NCI-H2227 treated with DMSO at 0.1 percent for 48 hours (cell line): Measurements from ENCODE around the gene DDA1.
A peak's percentile ranks its signal among the peaks of the same experiment; 100 is the strongest.
"Not testable (repeated sequence)": the region's sequence is repeated elsewhere in the genome, so short reads cannot be mapped to it uniquely, and the experiment has no call there.

Experiments
- DNase-seq: peaks from one replicate; lab custom pipeline; 2025; lab: John Stamatoyannopoulos, UW

The DDA1 gene

DNA sequence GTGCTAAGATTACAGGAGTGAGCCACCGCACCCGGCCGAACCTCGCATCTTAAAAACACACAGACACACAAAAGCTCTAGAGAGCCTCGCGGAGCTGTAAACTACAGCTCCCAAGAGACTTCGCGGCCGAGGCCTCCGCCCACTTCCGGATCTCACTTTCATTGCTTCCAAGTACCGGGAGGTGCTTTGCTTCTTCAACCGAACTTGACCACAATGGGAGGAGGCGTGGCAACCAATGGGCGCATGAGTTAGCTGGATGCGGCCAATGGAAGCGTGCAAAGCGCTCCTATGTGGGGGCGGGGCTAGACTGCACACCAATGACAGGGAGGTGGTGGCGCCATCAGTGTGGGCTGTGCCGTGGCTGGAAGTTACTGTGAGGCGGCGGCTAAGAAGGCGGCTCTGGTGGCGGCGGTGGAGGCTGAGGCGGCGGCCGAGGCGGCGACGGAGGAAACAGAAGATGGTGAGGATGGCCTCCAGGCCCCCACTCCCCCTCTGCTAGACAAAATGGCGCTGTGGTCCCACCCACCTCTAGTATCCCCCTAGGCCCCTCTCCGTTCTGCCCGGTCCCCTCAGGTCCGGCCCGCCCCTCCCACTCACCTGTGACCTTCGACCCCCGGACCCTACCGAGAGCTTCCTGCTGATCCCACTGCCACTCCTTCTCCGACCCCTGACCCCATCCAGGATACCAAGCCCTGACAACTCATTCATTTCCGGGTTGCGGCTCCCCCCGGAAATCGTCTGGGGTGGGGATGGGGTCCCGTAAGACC lies at the start of gene DDA1:
DDA1 (plus strand) TSS at position 366 of the 767 bp plus-strand sequence; CDS start at position 458, 92 bp downstream.
- peak; percentile 94 for DNase-seq

DNA sequence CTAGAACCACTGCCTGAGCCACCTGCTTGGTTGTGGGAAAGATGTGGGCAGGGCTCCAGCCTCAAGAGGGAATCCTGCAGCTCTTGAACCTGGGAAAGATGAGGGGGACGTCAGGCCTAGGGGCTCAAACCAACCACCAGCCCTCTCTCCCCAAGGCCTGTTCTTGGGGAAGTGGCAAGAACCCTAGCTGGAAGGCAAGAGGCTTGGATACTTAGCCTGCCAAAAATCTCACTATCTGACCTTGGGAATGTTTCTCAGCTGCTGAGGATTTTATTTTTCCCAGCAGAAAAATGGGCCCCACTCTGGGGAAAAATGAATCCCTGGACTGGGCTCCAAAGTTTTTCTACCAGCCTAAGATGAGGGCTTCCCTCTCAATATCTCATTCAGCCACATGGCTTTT lies 49.4 kb upstream of the DDA1 start:
- DNase-seq: no peak

DNA sequence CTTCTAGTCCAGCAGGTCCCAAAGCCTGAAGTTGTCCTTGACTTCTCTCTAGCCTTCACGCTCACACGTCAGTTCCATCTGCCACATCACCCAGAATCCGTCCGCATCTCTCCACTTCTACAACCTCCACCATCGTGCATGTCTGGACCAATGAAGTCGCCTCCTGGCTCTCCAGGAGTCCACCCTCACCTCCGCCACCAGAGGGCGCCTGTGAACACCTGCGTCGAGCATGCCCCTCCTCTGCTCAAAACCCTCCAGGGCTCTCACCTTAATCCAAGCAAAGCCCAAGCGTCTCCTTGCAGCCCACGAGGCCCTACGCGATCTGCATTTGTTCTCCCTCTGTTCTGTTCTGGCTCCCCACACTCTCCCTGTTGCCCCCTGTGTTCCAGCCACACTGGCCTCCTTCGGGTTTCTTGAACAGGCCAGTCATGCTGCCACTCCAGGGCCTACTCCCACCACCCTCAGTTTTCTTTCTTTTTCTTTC lies 48.5 kb upstream of the DDA1 start:
- DNase-seq: no peak

DNA sequence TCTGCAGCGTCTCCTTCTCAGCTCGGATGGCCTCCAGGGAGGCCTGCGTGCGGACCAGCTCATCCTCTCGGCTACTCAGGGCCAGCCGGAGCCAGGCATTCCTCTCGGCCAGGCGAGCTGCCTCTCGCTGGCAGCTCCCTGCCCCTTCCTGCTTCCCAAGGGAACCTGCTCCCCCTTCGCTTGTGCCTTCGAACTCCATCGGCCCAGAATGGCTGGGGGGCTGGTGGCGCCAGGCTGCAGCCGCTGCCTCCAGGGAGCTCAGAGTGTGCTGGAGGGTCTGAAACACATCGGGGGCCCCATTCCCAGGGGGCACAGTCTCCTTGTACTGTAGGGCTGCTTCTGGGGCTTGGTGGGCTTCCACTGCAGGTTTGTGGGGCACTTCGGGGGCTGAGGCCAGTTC lies 46.8 kb upstream of the DDA1 start:
- DNase-seq: no peak

DNA sequence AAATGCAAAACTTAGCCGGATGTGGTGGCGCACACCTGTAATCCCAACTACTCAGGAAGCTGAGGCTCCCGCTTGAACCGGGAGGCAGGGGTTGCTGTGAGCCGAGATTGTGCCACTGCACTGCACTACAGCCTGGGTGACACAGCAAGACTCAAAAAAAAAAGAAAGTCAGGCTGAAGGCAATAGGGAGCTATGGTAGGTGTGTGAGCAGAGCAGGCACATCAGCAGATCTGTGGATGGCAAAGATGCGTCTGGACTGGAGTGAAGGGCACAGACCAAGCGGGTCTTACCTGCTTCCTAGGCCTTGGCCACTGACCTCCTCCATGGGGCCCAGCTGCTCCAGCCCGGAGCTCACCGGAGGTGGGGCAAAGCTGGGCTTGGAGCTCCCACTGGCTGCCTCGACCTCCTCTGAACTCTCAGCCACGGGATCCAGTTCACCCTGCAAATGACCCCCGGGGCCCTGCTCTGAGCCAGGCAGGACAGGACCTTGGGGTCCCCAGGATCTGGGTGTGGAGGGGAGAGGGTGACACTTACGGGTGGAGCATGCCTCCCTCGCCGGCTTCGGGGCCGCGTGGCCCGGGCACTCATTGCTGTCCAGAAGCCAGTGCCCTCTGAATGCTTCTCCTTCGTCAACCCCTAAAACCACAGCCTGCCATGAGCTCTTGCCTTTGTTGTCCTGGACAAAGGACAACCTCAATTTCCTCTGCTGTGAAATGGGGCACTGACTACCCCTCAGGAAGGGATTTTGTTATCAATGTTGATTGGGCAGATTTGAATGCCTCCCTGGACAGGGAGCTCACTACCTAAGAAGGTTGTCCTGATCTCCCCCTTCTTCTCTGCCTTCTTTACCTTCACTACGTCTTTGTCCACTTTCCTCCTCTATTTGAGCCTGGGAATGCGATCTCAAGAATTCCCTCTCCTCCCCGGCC lies 45.4 kb upstream of the DDA1 start:
- DNase-seq: no peak

DNA sequence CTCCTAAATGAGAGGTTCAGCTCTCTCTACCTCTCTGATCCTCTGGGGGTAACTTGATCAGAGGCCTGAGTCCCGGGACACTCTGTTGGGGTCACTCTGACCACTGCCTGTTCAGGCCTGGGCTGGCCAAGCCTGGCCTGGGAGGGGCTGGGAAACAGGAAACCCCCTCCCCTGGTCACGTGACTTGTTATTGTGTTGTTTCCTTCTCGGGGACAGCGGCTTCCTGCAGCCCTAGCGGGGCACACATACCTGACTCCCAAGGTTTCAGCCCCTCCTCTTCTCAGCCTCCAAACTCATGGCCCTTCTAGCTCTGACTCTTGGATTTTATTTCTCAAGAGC lies 44.8 kb upstream of the DDA1 start, which contains the start of gene USHBP1:
USHBP1 (minus strand) TSS at position 105 of the 339 bp plus-strand sequence. CDS start 446 bp downstream, outside the sequence.
- DNase-seq: no peak

DNA sequence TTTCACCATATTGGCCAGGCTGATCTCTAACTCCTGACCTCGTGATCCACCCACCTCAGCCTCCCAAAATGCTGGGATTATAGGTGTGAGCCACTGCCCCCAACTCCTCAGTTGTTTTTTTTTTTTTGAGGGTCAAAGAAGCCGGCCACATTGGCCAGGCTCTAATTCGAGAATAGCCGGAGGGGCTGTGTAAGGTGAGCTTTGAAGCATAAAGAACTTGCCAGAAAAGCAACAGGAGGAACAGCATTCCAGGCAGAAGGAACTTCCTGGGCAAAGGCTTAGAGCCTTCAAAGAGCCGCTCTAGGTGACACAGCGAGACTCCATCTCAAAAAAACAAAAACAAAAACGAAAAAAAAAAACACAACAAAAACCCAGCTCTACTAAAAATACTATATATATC lies 43.3 kb upstream of the DDA1 start:
- no peak for DNase-seq

DNA sequence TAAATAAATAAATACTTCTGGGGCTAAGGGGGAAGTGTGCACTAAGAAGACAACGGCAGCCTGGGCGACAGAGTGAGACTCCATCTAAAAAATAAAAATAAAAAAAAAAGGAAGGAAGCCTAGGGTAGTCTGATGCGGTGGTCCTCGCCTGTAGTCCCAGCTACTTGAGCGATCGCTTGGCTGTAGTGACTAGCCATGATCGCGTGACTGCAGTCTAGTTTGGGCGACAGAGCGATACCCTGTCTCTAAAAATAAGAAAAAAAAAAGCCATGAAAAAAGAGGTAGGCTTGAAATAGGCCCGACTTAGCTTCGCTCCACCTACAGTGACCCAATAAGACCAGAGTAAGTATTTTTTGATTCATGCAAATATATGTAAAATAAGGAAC lies 42.8 kb upstream of the DDA1 start:
- no peak for DNase-seq

DNA sequence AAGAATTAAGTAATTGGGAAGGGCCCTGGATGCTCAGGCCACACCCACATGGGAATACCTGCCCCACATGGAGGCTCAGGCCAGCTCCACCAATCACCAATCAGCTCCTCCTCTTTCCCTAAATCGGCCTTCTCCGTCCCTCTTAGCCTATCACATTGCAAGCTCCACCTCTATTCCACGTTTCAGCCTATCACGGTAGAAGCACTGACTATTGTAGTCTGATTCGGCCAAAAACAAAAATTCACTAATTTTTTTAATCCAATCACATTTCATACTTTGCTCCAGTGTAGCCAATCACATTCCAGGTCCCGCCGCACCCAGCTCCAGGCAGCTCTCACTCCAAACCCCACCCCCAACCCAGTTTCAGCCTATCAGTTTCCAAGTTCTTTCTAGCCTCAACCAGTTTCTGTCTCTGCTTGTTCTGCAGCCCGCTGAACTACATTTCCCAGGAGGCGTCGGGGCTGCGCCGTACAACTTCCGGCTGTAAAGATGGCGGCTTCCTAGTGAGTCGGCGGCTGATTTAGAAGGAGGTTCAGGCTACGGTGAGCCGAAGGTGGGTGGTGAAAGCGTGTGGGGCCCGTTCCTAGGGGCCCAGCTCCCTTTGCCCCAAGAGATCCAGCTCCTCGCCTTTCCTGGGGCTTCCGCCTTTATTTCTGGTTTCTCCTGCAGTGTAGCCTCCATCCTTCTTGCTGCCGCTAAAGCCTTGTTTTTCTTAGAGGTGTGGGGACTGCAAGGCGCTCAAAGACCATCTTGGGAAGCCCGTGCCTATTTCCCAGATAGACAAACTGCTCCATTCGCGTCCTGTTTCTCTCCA lies 42.2 kb upstream of the DDA1 start, which contains the start of gene BABAM1:
BABAM1 (plus strand) TSS at position 469 of the 814 bp plus-strand sequence. CDS start 1,364 bp downstream, outside the sequence.
- peak; percentile 96 for DNase-seq

DNA sequence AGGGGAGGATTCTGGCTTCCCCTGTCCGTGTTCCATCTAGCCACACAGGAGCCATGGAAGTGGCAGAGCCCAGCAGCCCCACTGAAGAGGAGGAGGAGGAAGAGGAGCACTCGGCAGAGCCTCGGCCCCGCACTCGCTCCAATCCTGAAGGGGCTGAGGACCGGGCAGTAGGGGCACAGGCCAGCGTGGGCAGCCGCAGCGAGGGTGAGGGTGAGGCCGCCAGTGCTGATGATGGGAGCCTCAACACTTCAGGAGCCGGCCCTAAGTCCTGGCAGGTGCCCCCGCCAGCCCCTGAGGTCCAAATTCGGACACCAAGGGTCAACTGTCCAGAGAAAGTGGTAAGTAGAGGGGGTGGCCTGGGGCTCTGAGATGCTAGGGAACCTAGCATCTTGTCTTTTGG lies 40.6 kb upstream of the DDA1 start:
- DNase-seq: no peak

DNA sequence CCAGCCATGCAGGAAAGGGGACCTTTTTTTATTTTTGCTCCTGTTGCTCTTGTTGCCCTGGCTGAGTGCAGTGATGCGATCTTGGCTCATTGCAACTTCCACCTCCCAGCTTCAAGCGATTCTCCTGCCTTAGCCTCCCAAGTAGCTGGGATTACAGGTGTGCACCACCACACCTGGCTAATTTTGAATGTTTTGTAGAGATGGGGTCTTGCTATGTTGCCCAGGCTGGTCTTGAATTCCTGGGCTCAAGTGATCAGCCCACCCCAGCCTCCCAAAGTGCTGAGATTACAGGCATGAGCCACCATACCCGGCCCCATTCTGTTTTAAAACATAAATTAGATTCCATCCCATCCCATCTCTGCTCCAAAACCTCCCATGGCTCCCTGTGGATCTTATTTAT lies 34.5 kb upstream of the DDA1 start:
- not testable (repeated sequence) for DNase-seq

DNA sequence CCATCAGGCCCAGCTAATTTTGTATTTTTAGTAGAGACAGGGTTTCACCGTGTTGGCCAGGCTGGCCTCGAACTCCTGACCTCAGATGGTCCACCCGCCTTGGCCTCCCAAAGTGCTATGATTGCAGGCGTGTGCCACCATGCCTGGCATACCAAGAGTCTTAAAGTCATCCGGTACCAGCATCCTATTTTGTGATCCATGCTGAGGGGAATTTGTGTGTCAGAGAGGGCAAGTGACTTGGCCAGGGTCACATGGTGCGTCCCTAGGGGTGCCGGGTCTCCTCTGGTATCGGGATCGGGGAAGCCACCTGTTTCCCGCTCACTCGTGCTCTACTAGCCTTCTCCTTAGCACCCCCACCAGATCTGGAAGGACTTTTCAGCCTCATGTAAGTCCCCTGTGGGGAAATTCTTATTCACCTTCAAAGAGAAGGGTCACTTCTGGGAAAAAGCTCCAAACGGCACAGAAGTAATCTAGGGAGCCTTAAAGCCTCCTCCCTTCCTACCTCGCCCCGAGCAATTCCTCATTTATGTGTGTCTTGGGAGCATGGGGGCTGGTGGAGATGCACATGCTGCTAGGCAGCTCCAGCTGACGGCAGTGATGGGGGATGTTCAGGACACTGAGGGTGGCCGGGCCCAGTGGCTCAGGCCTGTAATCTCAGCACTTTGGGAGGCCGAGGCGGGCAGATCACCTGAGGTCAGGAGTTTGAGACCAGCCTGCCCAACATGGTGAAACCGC lies 33.8 kb upstream of the DDA1 start:
- no peak for DNase-seq

DNA sequence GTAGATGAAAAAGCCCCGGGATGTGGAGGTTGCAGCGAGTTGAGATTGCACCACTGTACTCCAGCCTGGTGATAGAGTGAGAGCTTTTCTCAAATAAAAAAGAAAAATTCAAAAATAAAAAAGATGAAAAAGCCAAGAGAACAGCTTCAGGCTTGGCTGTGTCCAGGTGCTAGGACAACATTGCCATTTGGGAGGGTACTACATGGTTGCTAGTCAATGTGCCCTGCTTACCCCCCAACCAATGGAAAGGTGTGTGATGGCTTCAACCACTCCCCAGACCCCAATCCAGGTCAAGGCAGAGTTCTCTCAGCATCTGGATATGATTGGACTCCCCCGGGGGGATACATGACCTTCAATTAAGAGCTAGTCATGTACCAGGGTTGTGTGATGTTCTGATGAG lies 29.9 kb upstream of the DDA1 start:
- DNase-seq: no peak

DNA sequence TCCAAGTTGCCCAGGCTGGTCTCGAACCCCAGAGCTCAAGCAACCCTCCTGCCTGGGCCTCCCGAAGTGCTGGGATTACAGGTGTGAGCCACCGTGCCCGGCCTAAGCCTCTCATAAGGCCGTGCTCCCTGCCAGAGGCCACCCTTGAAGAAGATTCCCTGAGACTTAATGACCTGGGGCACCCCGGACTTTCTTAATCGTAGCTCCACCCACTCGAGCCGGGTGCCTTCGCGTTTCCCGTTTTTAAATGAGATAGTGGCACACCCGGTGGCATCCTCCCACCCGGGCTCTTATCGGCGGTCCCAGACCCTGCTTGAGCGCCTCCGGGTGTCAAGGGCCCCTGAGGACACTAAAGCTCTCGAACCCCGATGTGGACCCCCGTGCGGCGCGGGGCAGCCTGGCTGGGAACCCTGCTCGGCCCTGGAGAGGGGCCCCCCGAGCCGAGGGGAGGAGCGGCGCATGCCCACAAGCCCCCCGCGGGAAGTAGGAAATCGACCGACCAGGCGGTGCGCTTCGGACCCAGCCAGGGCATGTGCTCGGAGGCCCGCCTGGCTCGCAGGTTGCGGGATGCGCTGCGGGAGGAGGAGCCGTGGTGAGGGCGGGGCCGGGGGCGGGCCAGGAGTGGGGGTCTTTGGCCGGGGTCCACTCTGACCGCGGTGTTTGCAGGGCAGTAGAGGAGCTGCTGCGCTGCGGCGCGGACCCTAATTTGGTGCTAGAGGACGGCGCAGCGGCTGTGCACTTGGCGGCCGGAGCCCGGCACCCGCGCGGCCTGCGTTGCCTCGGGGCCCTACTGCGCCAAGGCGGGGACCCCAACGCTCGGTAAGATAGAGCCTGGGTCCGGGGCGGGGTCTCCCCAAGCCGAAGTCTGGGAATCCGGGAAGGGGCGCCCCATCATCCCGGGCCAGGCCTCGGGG lies 27.7 kb upstream of the DDA1 start, which contains the start of gene ANKLE1:
ANKLE1 (plus strand) TSS at position 511 of the 914 bp plus-strand sequence; CDS start at position 531, 20 bp downstream.
- DNase-seq: peak; percentile 6

DNA sequence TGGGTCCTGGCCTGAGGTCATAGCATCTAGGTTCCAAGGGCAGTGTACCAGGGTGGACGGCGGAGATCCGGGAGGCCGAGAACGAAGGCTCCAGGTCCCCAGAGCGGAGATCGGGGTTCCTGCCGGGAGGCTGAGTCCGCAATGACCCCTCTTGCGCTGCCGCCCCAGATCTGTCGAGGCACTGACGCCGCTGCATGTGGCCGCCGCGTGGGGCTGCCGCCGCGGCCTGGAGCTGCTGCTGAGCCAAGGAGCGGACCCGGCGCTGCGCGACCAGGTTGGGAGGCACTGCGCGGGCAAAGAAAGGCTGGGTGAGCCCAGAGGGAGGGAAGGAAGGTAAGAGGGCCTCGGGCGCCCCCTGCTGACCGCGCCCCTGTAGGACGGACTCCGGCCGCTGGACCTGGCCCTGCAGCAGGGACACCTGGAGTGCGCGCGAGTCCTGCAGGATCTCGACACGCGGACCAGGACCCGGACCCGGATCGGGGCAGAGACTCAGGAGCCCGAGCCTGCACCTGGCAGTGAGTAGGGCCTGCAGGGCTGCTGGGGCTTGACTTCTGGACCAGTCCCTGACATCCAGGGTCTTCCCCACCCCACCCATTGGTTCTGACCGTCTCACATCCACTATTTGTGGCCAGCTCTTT lies 26.8 kb upstream of the DDA1 start:
- DNase-seq: peak; percentile 31

DNA sequence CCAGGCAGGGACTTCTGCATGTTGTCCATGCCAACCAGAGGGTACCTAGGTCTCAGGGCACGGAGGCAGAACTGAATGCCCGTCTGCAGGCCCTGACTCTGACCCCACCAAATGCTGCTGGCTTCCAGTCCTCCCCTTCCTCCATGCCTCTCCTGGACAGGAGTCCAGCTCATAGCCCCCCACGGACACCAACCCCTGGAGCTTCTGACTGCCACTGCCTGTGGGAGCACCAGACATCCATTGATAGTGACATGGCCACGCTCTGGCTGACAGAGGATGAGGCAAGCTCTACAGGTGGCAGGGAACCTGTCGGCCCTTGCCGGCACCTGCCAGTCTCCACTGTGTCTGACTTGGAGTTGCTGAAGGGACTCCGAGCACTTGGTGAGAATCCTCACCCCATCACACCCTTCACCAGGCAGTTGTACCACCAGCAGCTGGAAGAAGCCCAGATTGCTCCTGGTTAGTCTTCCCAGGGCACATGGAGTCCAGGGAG lies 25.8 kb upstream of the DDA1 start:
- no peak for DNase-seq

DNA sequence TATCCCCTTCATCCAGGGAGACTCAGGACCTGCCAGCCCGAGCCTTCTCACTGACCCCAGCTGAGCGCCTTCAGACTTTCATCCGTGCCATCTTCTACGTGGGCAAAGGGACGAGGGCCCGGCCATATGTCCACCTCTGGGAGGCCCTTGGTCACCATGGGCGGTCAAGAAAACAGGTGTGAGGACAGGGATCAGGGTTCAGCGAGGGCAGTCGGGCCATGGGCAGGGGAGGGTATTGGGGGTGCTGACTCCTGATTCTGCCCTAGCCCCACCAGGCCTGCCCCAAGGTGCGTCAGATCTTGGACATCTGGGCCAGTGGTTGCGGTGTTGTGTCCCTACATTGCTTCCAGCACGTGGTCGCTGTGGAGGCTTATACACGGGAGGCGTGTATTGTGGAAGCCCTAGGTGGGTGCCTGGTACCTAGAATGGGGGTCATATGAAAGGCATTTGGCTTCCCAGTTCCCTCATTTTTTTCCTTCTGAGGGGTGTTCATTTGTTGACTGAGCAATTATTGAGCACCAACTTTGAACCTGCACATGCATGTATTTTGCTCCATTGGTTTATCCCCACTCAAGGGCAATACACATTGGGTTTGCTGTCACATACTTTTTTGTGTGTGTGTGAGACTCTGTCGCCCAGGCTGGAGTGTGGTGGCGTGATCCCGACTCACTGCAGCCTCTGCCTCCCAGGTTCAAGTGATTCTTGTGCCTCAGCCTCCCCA lies 23.8 kb upstream of the DDA1 start:
- no peak for DNase-seq

DNA sequence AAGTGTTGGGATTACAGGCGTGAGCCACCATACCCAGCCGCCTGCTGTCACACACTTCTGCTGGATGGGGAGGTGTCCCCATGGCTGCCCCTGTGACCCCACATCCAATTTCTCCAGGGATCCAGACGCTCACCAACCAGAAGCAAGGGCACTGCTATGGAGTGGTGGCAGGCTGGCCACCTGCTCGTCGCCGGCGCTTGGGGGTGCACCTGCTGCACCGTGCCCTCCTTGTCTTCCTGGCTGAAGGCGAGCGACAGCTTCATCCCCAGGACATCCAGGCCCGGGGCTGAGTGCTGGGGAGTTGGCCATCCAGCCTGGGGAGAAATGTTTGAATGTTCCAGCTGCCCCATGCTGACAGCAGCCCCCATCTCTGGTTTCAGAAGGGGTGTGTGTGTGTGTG lies 23.1 kb upstream of the DDA1 start:
- DNase-seq: no peak

DNA sequence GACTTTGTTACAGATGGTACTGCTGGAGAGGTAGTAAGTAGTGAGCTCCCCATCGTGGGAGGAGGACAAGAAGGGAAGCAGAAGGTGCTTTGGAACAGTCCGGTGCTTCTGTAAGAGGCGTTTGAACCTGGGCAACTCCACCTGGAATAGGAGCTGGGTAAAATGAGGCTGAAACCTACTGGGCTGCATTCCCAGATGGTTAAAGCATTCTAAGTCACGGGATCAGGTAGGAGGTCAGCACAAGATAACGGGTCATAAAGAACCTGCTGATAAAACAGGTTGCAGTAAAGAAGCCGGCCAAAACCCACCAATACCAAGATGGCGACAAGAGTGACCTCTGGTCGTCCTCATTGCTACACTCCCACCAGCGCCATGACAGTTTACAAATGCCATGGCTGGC lies 22.6 kb upstream of the DDA1 start:
- no peak for DNase-seq
